Measurements from ENCODE around the gene EPHA4. TPM values are rescaled to one million over a fixed set of nuclear protein-coding genes. Genes with fewer than 3 reads are reported as not detected.

EPHA4 gene
- total and polyA plus RNA-seq, 11 donors, result 4.2 to 35.2 (median 19.5) TPM

DNA sequence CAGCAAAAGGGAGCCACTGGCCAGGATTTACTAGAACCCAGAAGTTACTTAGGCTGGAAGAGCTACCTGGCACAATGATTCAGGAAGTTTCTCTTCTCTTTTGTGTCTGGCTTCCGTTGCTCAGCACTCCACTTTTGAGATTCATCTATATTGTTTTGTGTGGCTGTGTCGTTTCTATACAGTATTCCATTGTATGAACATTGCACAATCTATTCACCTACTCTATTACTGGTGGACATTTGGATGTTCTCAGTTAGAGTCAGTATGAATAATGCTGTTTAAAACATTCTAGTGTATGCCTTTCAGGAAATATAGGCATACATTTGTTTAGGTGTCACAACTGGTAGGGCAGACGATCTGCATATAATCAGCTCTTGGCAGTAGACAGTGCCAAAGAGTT, 36.3 kb upstream of the EPHA4 start:
- TF ChIP-seq POLR2A (IDR thresholded peaks at IDR 0.05), result no peak
- TF ChIP-seq, protein P1, sequence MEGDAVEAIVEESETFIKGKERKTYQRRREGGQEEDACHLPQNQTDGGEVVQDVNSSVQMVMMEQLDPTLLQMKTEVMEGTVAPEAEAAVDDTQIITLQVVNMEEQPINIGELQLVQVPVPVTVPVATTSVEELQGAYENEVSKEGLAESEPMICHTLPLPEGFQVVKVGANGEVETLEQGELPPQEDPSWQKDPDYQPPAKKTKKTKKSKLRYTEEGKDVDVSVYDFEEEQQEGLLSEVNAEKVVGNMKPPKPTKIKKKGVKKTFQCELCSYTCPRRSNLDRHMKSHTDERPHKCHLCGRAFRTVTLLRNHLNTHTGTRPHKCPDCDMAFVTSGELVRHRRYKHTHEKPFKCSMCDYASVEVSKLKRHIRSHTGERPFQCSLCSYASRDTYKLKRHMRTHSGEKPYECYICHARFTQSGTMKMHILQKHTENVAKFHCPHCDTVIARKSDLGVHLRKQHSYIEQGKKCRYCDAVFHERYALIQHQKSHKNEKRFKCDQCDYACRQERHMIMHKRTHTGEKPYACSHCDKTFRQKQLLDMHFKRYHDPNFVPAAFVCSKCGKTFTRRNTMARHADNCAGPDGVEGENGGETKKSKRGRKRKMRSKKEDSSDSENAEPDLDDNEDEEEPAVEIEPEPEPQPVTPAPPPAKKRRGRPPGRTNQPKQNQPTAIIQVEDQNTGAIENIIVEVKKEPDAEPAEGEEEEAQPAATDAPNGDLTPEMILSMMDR (IDR thresholded peaks at IDR 0.05), result no peak
- ATAC-seq (no peak), DNase-seq (no peak)
- Histone ChIP-seq H3K4me3 (no peak overlapping the region), H3K9me3 (no peaks in the 10 kb centered on the region), H3K4me1 (no peaks in the 10 kb centered on the region), H3K36me3 (no peaks in the 10 kb centered on the region), H3K27ac (no peak overlapping the region), H3K27me3 (peaks cover 0 to 21% (median 0%) of the 10 kb centered on the region in 9 donors)
- 77 to 82% (median 79%) methylated on average over 3 of the region's 3 CpGs for WGBS, 4 donors
- intact Hi-C loops (cut with DNase I), result no loop called here

- 63 to 77% (median 67%) methylated on average over 6 of the region's 6 CpGs for WGBS, 4 donors
- Histone ChIP-seq H3K4me3 (no peak overlapping the region), H3K27ac (no peak overlapping the region), H3K36me3 (no peaks in the 10 kb centered on the region), H3K27me3 (peaks cover 0 to 12% (median 0%) of the 10 kb centered on the region in 9 donors), H3K9me3 (no peaks in the 10 kb centered on the region), H3K4me1 (no peaks in the 10 kb centered on the region)
- intact Hi-C loops (cut with DNase I), result no loop called here
- no peak for TF ChIP-seq POLR2A (IDR thresholded peaks at IDR 0.05)
- TF ChIP-seq, protein P1 (IDR thresholded peaks at IDR 0.05), result no peak
- no peak for ATAC-seq
- no peak for DNase-seq
Observed at GRCh38 chr2:221606424-221606823, 34.3 kb upstream of the EPHA4 start.

GRCh38 chr2:221605751-221606240, 33.7 kb upstream of the EPHA4 start:
- no peak for ATAC-seq
- H3K9me3 ChIP-seq, result no peaks in the 10 kb centered on the region

DNA sequence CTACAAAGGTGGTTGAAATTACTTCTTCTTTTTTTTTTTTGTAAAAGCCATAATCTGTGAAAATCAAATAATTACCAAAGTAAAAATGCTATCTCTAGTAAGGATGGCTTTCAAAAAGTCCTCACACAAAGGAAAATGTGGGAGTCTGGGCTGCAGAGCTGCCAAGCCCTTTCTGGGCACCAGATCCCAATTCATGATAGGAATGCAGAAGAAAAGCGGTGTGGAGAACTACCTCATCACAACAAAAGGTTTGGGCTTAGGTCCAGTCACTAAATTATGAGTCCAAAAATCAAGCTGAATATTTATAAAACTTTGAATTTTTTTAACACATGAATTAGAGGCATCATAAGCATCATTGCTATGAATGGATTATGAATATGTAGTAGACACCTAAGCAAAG, 30.8 kb upstream of the EPHA4 start:
- ATAC-seq, result no peak
- no peaks in the 10 kb centered on the region for H3K9me3 ChIP-seq
- no peak overlapping the region for H3K27ac ChIP-seq
- H3K4me3 ChIP-seq, result no peak overlapping the region
- H3K27me3 ChIP-seq, result peaks cover 0 to 12% (median 0%) of the 10 kb centered on the region in 9 donors
- DNase-seq, result no peak
- TF ChIP-seq, protein P1 (IDR thresholded peaks at IDR 0.05), result no peak
- no peak for TF ChIP-seq POLR2A (IDR thresholded peaks at IDR 0.05)
- H3K4me1 ChIP-seq, result no peaks in the 10 kb centered on the region
- intact Hi-C loops (cut with DNase I), result no loop called here
- 71 to 81% (median 78%) methylated on average over 1 of the region's 1 CpG for WGBS, 4 donors
- no peaks in the 10 kb centered on the region for H3K36me3 ChIP-seq

More at GRCh38 chr2:221605751-221606240, 33.7 kb upstream of the EPHA4 start:
- H3K27ac ChIP-seq, result no peak overlapping the region
- 75 to 79% (median 77%) methylated on average over 2 of the region's 2 CpGs for WGBS, 4 donors
- H3K4me1 ChIP-seq, result no peaks in the 10 kb centered on the region
- no peak for DNase-seq
- intact Hi-C loops (cut with DNase I), result no loop called here
- peaks cover 0 to 12% (median 0%) of the 10 kb centered on the region in 9 donors for H3K27me3 ChIP-seq
- H3K36me3 ChIP-seq, result no peaks in the 10 kb centered on the region
- H3K4me3 ChIP-seq, result no peak overlapping the region
- no peak for TF ChIP-seq POLR2A (IDR thresholded peaks at IDR 0.05)
- TF ChIP-seq, protein P1 (IDR thresholded peaks at IDR 0.05), result no peak
